NT2/D1 (cell line): ENCODE data around the gene FRYL.

Source experiments
- YY1 ChIP-seq: IDR thresholded peaks from 2 replicates; pipeline ENCODE4 v1.6.1; 2011; ENCODE audit not compliant: insufficient read length, insufficient read depth
- ZNF274 ChIP-seq: IDR thresholded peaks from 2 replicates; pipeline ENCODE4 v1.6.1; 2011; ENCODE audit warnings: mild to moderate bottlenecking, low read depth, low read length

DNA sequence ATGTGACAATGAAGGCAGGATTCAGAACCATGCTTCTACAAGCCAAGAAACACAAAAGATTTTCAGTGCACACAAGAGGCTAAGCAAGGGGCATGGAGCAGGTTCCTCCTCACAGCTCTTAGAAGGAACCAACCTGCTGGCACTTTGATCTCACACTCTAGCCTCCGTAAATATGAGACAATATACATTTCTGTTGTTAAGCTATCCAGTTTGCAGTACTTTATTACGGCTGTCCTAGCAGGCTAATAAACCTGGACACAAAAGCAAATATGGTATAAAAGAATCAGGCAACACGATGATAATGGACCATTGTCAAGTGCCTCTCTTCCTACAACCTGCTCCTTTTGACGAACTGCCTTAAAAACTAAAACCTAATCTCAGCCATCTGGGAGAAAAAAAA lies 175.6 kb downstream of the FRYL start:
- no peak for TF ChIP-seq ZNF274
- no peak for TF ChIP-seq YY1
